H9 (cell line): ENCODE results near the gene CABLES2. TPM values are rescaled to one million over a fixed set of nuclear protein-coding genes. Genes with fewer than 3 reads are reported as not detected.

Source experiments
- DNase-seq: peaks from one replicate; pipeline ENCODE4 v3.0.0-alpha.2; 2017
- H2AFZ ChIP-seq: one replicate; pipeline ENCODE4 v1.6.1; 2013; ENCODE audit warnings: mild to moderate bottlenecking, low read length, control low read depth, moderate library complexity
- H2AK5ac ChIP-seq: 2 replicates; pipeline ENCODE4 v1.6.1; 2013; ENCODE audit warnings: low read length, control low read depth, mixed read lengths; ENCODE audit not compliant: insufficient read length
- H2BK120ac ChIP-seq: one replicate; pipeline ENCODE4 v1.6.1; 2013; ENCODE audit warnings: low read depth, mild to moderate bottlenecking, low read length, control low read depth, inconsistent platforms; ENCODE audit not compliant: poor library complexity, severe bottlenecking
- H2BK12ac ChIP-seq: 2 replicates; pipeline ENCODE4 v1.6.1; 2013; ENCODE audit warnings: low read length, control low read depth, mixed read lengths, low read depth; ENCODE audit not compliant: insufficient read length
- H2BK15ac ChIP-seq: 2 replicates; pipeline ENCODE4 v1.6.1; 2013; ENCODE audit warnings: low read depth, low read length, control low read depth
- H2BK20ac ChIP-seq: one replicate; pipeline ENCODE4 v1.6.1; 2013; ENCODE audit warnings: low read depth, mild to moderate bottlenecking, low read length, control low read depth, inconsistent platforms; ENCODE audit not compliant: poor library complexity, severe bottlenecking
- H2BK5ac ChIP-seq: 2 replicates; pipeline ENCODE4 v1.6.1; 2013; ENCODE audit warnings: low read length, control low read depth, mixed read lengths; ENCODE audit not compliant: insufficient read length
- H3K14ac ChIP-seq: 2 replicates; pipeline ENCODE4 v1.6.1; 2013; ENCODE audit warnings: low read length, control low read depth; ENCODE audit not compliant: insufficient read depth
- H3K18ac ChIP-seq: 2 replicates; pipeline ENCODE4 v1.6.1; 2013; ENCODE audit warnings: low read depth, mild to moderate bottlenecking, mixed read lengths, low read length, control low read depth; ENCODE audit not compliant: insufficient read length
- H3K23ac ChIP-seq: 2 replicates; pipeline ENCODE4 v1.6.1; 2013; ENCODE audit warnings: low read length, control low read depth, mixed read lengths, low read depth; ENCODE audit not compliant: insufficient read length
- H3K23me2 ChIP-seq: 2 replicates; pipeline ENCODE4 v1.6.1; 2013; ENCODE audit warnings: low read depth, mild to moderate bottlenecking, mixed read lengths, low read length, control low read depth; ENCODE audit not compliant: insufficient read length, poor library complexity, severe bottlenecking
- H3K27ac ChIP-seq: 2 replicates; pipeline ENCODE4 v1.5.1; 2013; ENCODE audit warnings: low read length, control low read depth, mixed read lengths, low read depth; ENCODE audit not compliant: insufficient read length
- H3K27me3 ChIP-seq: 2 replicates; pipeline ENCODE4 v1.6.1; 2013; ENCODE audit warnings: low read length, control low read depth, inconsistent platforms; ENCODE audit not compliant: insufficient read depth
- H3K4ac ChIP-seq: 2 replicates; pipeline ENCODE4 v1.6.1; 2013; ENCODE audit warnings: low read depth, mild to moderate bottlenecking, control low read depth, inconsistent platforms, low read length, moderate library complexity
- H3K4me1 ChIP-seq: 2 replicates; pipeline ENCODE4 v1.6.1; 2013; ENCODE audit warnings: low read length, control low read depth, inconsistent platforms; ENCODE audit not compliant: insufficient read depth
- H3K4me2 ChIP-seq: 2 replicates; pipeline ENCODE4 v1.6.1; 2013; ENCODE audit warnings: low read length, control low read depth, mixed read lengths; ENCODE audit not compliant: insufficient read length, insufficient read depth
- H3K56ac ChIP-seq: 2 replicates; pipeline ENCODE4 v1.6.1; 2013; ENCODE audit warnings: low read depth, mild to moderate bottlenecking, mixed read lengths, low read length, control low read depth; ENCODE audit not compliant: insufficient read length
- H3K79me1 ChIP-seq: 2 replicates; pipeline ENCODE4 v1.6.1; 2013; ENCODE audit warnings: low read depth, mild to moderate bottlenecking, moderate library complexity, low read length, control low read depth, inconsistent platforms; ENCODE audit not compliant: insufficient read depth, poor library complexity, severe bottlenecking
- H3K79me2 ChIP-seq: 2 replicates; pipeline ENCODE4 v1.6.1; 2013; ENCODE audit warnings: low read length, control low read depth, inconsistent platforms; ENCODE audit not compliant: insufficient read depth
- H3K9ac ChIP-seq: 2 replicates; pipeline ENCODE4 v1.6.1; 2013; ENCODE audit warnings: low read length, control low read depth, mixed read lengths; ENCODE audit not compliant: insufficient read length; ENCODE audit errors: extremely low read depth
- H3K9me3 ChIP-seq: one replicate; pipeline ENCODE4 v1.6.1; 2013; ENCODE audit warnings: low read depth, low read length, inconsistent platforms; ENCODE audit not compliant: control insufficient read depth
- H3T11ph ChIP-seq: one replicate; pipeline ENCODE4 v1.6.1; 2013; ENCODE audit warnings: mild to moderate bottlenecking, low read length, control low read depth, inconsistent platforms
- H4K20me1 ChIP-seq: one replicate; pipeline ENCODE4 v1.6.1; 2013; ENCODE audit not compliant: control insufficient read depth, insufficient read length, insufficient read depth
- H4K5ac ChIP-seq: 2 replicates; pipeline ENCODE4 v1.6.1; 2013; ENCODE audit warnings: low read depth, mild to moderate bottlenecking, mixed read lengths, low read length, control low read depth; ENCODE audit not compliant: insufficient read length
- H4K8ac ChIP-seq: replicated peaks from 2 replicates; pipeline ENCODE4 v1.6.1; 2013; ENCODE audit warnings: low read length, control low read depth, mixed read lengths, low read depth; ENCODE audit not compliant: insufficient read length
- H4K91ac ChIP-seq: 2 replicates; pipeline ENCODE4 v1.6.1; 2013; ENCODE audit warnings: low read depth, mild to moderate bottlenecking, moderate library complexity, mixed read lengths, low read length, control low read depth; ENCODE audit not compliant: insufficient read length
- H3K27ac Mint-ChIP-seq, 3 experiments: 2 replicates in 2 of 3; 3 replicates in 1 of 3; pipeline ENCODE4 v1.8.0; 2020 to 2021; ENCODE audit warnings: mixed read lengths in 3 of 3, mild to moderate bottlenecking in 1 of 3, moderate library complexity in 1 of 3
- H3K27me3 Mint-ChIP-seq: 2 replicates; pipeline ENCODE4 v1.8.0; 2021; ENCODE audit warnings: low read depth, mild to moderate bottlenecking, moderate library complexity, mixed read lengths
- H3K36me3 Mint-ChIP-seq, 3 experiments: 2 replicates in 2 of 3; 3 replicates in 1 of 3; pipeline ENCODE4 v1.8.0; 2020 to 2021; ENCODE audit warnings: low read depth in 3 of 3, mixed read lengths in 3 of 3; ENCODE audit not compliant: insufficient read depth in 1 of 3
- H3K4me1 Mint-ChIP-seq, 2 experiments: 2 replicates each; pipeline ENCODE4 v1.8.0; 2020; ENCODE audit warnings: mixed read lengths in 2 of 2
- H3K4me3 Mint-ChIP-seq, 2 experiments: 2 replicates in 1 of 2; 3 replicates in 1 of 2; pipeline ENCODE4 v1.8.0; 2020 to 2021; ENCODE audit warnings: mild to moderate bottlenecking in 2 of 2, mixed read lengths in 2 of 2, moderate library complexity in 1 of 2
- H3K9me3 Mint-ChIP-seq, 2 experiments: 2 replicates in 1 of 2; 3 replicates in 1 of 2; pipeline ENCODE4 v1.8.0; 2020; ENCODE audit warnings: mild to moderate bottlenecking in 2 of 2, mixed read lengths in 2 of 2, moderate library complexity in 1 of 2
- WGBS: extraction: QIAGEN DNeasy Blood & Tissue Kit; methylation state at CpG from one replicate; pipeline ENCODE4 v1.1.7; 2013; ENCODE audit warnings: missing lambda C conversion rate, low lambda C conversion rate, mixed read lengths; ENCODE audit not compliant: insufficient read length; ENCODE audit errors: extremely low coverage; 5-methylcytosine and 5-hydroxymethylcytosine counted together
- total RNA-seq: library from RNA; stranded (reverse); gene quantifications from 2 replicates; pipeline ENCODE4 v1.2.1, GENCODE V29; 2021
- TF ChIP-seq, protein P1 (sequence below): fragments of 200-600 bp; sonication (generic); conservative IDR thresholded peaks from 3 replicates; pipeline ENCODE4 v1.8.0; 2021; ENCODE audit warnings: antibody characterized with exemption, mild to moderate bottlenecking

Gene CABLES2
- total RNA-seq, 1 experiment from 2014 or later, result 10.8 TPM

DNA sequence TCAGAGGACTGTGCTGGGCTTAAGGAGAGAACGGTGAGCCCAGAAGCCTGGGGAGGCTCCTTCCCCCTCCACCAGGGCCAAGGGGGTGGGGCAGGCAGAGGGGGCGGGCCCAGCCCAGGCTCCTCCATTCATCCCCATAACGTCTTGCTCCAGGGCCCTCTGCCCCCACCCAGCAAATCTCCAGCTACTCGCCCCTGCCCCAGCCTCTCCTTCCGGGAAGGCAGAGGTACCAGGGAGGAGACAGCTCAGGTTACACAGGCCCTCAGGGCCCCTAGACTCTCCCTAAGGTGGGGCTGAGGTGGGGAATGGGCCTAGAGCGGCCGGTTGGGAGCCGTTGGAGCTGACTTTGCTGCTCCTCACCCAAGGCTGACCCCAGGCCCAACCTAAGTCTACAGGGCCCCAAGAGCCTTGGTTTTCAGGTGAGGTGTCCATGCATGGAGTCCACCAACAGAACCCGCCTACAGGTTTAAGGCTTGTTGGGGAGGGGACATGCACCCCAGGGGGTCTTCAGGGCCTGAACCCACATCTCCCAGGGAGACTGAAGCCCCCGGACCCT, 41.2 kb downstream of the CABLES2 start:
- H3K23me2 ChIP-seq, result peaks cover 19% of the 10 kb centered on the region
- no peak overlapping the region for H2AK5ac ChIP-seq
- Mint-ChIP-seq H3K36me3 (0 out of 7 replicates have a peak, but pooled peaks cover 0 to 2% (median 0%) of the 10 kb centered on the region in 3 experiments), H3K27ac (0 out of 7 replicates have a peak overlapping the region, but pooled peaks of 1 of the 3 experiments have one; percentile 44), H3K4me3 (peak overlapping the region; percentile 63 to 74), H3K4me1 (peaks cover 37 to 55% of the 10 kb centered on the region in 2 experiments), H3K27me3 (no peaks in the 10 kb centered on the region; the same call in 1 of the 2 replicates), H3K9me3 (no peaks in the 10 kb centered on the region)
- H4K91ac ChIP-seq, result no peak overlapping the region
- peaks cover 3% of the 10 kb centered on the region for H3K79me1 ChIP-seq
- H3K9me3 ChIP-seq, result no peaks in the 10 kb centered on the region
- H2AFZ ChIP-seq, result no peak overlapping the region
- H3T11ph ChIP-seq, result no peak overlapping the region
- whole genome bisulfite sequencing, result no CpG with 5 or more reads among the region's 10 CpGs
- no peaks in the 10 kb centered on the region for H3K27me3 ChIP-seq
- no peak overlapping the region for H3K4ac ChIP-seq
- peak; percentile 84 for DNase-seq
- H3K14ac ChIP-seq, result no peak overlapping the region; the same call in 1 of the 2 replicates
- no peak overlapping the region for H2BK120ac ChIP-seq
- TF ChIP-seq, protein P1, sequence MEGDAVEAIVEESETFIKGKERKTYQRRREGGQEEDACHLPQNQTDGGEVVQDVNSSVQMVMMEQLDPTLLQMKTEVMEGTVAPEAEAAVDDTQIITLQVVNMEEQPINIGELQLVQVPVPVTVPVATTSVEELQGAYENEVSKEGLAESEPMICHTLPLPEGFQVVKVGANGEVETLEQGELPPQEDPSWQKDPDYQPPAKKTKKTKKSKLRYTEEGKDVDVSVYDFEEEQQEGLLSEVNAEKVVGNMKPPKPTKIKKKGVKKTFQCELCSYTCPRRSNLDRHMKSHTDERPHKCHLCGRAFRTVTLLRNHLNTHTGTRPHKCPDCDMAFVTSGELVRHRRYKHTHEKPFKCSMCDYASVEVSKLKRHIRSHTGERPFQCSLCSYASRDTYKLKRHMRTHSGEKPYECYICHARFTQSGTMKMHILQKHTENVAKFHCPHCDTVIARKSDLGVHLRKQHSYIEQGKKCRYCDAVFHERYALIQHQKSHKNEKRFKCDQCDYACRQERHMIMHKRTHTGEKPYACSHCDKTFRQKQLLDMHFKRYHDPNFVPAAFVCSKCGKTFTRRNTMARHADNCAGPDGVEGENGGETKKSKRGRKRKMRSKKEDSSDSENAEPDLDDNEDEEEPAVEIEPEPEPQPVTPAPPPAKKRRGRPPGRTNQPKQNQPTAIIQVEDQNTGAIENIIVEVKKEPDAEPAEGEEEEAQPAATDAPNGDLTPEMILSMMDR, result no peak
- no peak overlapping the region for H4K5ac ChIP-seq
- no peak overlapping the region for H3K18ac ChIP-seq
- no peaks in the 10 kb centered on the region for H4K20me1 ChIP-seq
- H2BK5ac ChIP-seq, result no peak overlapping the region
- no peak overlapping the region for H3K56ac ChIP-seq
- H3K9ac ChIP-seq, result no peak overlapping the region
- no peak overlapping the region for H3K23ac ChIP-seq
- peak overlapping the region; percentile 58 for H3K4me2 ChIP-seq
- H3K27ac ChIP-seq, result no peak overlapping the region
- no peak overlapping the region for H2BK20ac ChIP-seq
- no peak overlapping the region for H4K8ac ChIP-seq
- H2BK15ac ChIP-seq, result no peak overlapping the region
- H2BK12ac ChIP-seq, result no peak overlapping the region
- peaks cover 9% of the 10 kb centered on the region; the same call in 1 of the 2 replicates for H3K4me1 ChIP-seq
- peaks cover 6% of the 10 kb centered on the region; the same call in 1 of the 2 replicates for H3K79me2 ChIP-seq
